Hematopoietic multipotent progenitor cell (in vitro differentiated cells): ENCODE results near the gene BMP7. TPM values are rescaled to one million over a fixed set of nuclear protein-coding genes. Genes with fewer than 3 reads are reported as not detected.
"Not testable (repeated sequence)": the region's sequence is repeated elsewhere in the genome, so short reads cannot be mapped to it uniquely, and the experiment has no call there.

Source experiments
- DNase-seq, 3 donors: peaks; one replicate each; pipeline ENCODE4 v3.0.0-alpha.2; 2011 to 2015; ENCODE audit warnings: low read depth in 2 of 3, low spot score in 2 of 3
- total RNA-seq: library from RNA; depleted of rRNA; stranded (reverse); fragments of >200 nt; gene quantifications from one replicate; pipeline ENCODE4 v1.2.3, GENCODE V29; 2012

The BMP7 gene
- total RNA-seq, 1 donor = not detected

- DNase-seq = no peak
Observed at GRCh38 chr20:57252559-57253162, 13.8 kb downstream of the BMP7 start.

GRCh38 chr20:57251949-57252348, 14.5 kb downstream of the BMP7 start:
- no peak for DNase-seq

GRCh38 chr20:57251344-57251743, 15.1 kb downstream of the BMP7 start:
- peak in 1 of 3 donors; percentile 22 for DNase-seq

GRCh38 chr20:57250607-57251343, 15.7 kb downstream of the BMP7 start:
- peak in 2 of 3 donors; percentile 36 to 66 for DNase-seq

- no peak for DNase-seq
Observed at GRCh38 chr20:57249772-57250171, 16.7 kb downstream of the BMP7 start.

- no peak for DNase-seq
Observed at GRCh38 chr20:57249073-57249472, 17.4 kb downstream of the BMP7 start.

GRCh38 chr20:57248132-57248797, 18.2 kb downstream of the BMP7 start:
- DNase-seq = no peak

- DNase-seq = no peak
Observed at GRCh38 chr20:57247292-57247965, 19.0 kb downstream of the BMP7 start.

- DNase-seq = no peak
Observed at GRCh38 chr20:57245997-57246396, 20.4 kb downstream of the BMP7 start.

GRCh38 chr20:57244627-57245214, 21.7 kb downstream of the BMP7 start:
- DNase-seq = no peak

- no peak for DNase-seq
Observed at GRCh38 chr20:57244221-57244585, 22.2 kb downstream of the BMP7 start.

GRCh38 chr20:57243480-57244220, 22.8 kb downstream of the BMP7 start:
- no peak for DNase-seq

- DNase-seq = no peak
Observed at GRCh38 chr20:57242414-57242813, 24.0 kb downstream of the BMP7 start.

GRCh38 chr20:57241363-57241991, 25.0 kb downstream of the BMP7 start:
- DNase-seq = no peak

GRCh38 chr20:57240581-57241362, 25.7 kb downstream of the BMP7 start:
- no peak for DNase-seq

GRCh38 chr20:57239725-57240124, 26.7 kb downstream of the BMP7 start:
- not testable (repeated sequence) for DNase-seq

- not testable (repeated sequence) for DNase-seq
Observed at GRCh38 chr20:57239324-57239723, 27.1 kb downstream of the BMP7 start.

GRCh38 chr20:57238089-57238488, 28.4 kb downstream of the BMP7 start:
- DNase-seq = no peak

GRCh38 chr20:57237585-57237953, 28.9 kb downstream of the BMP7 start:
- no peak for DNase-seq
